Heart right ventricle (tissue), 16 donors: ENCODE data around the gene CUL4A. TPM values are rescaled to one million over a fixed set of nuclear protein-coding genes. Genes with fewer than 3 reads are reported as not detected.
A peak's percentile ranks its signal among the peaks of the same experiment; 100 is the strongest.

Experiments
- ATAC-seq, 8 donors: fragments of 200-7000 bp; cut with Tn5 transposase; one replicate each; pipeline ENCODE4 v1.9.1; 2020; ENCODE audit warnings: mild to moderate bottlenecking in 8 of 8, moderate library complexity in 8 of 8, moderate number of reproducible peaks in 1 of 8
- DNase-seq, 2 donors: peaks; one replicate each; pipeline ENCODE4 v3.0.0-alpha.2; 2020
- H3K27ac ChIP-seq, 10 donors: fragments of 200-600 bp; sonication (generic) in 2 of 10; one replicate each; pipeline versions ENCODE4 v1.5.0 to v1.8.0; 2020 to 2022; ENCODE audit warnings: mild to moderate bottlenecking in 3 of 10
- H3K27me3 ChIP-seq, 7 donors: fragments of 200-600 bp; one replicate each; pipeline ENCODE4 v1.8.0; 2021 to 2022; ENCODE audit warnings: mild to moderate bottlenecking in 2 of 7
- H3K36me3 ChIP-seq, 9 donors: fragments of 200-600 bp; sonication (generic) in 1 of 9; one replicate each; pipeline versions ENCODE4 v1.5.0 to v1.8.0; 2020 to 2022; ENCODE audit warnings: mild to moderate bottlenecking in 2 of 9
- H3K4me1 ChIP-seq, 9 donors: fragments of 200-600 bp; sonication (generic) in 1 of 9; one replicate each; pipeline versions ENCODE4 v1.5.0 to v1.8.0; 2020 to 2022; ENCODE audit warnings: mild to moderate bottlenecking in 4 of 9
- H3K4me3 ChIP-seq, 10 donors: fragments of 200-600 bp; sonication (generic) in 2 of 10; one replicate each; pipeline versions ENCODE4 v1.5.0 to v1.8.0; 2020 to 2022; ENCODE audit warnings: mild to moderate bottlenecking in 7 of 10, moderate library complexity in 2 of 10
- H3K9me3 ChIP-seq, 11 donors: fragments of 200-600 bp in 10 of 11; sonication (generic) in 2 of 11; one replicate each; pipeline versions ENCODE4 v1.5.0 to v1.8.0; 2013 to 2022; ENCODE audit warnings: mild to moderate bottlenecking in 2 of 11, control low read depth in 1 of 11, moderate library complexity in 1 of 11
- CTCF ChIP-seq, 9 donors: fragments of 200-600 bp; sonication (generic) in 2 of 9; IDR thresholded peaks; one replicate each; pipeline versions ENCODE4 v1.5.0 to v1.8.0; 2021 to 2022; ENCODE audit warnings: antibody characterized with exemption in 9 of 9, mild to moderate bottlenecking in 5 of 9, moderate library complexity in 1 of 9
- WGBS, 2 donors: extraction: QIAGEN DNeasy Blood & Tissue Kit; methylation state at CpG; one replicate each; pipeline ENCODE4 v1.1.7; 2013; ENCODE audit warnings: inconsistent platforms in 1 of 2; 5-methylcytosine and 5-hydroxymethylcytosine counted together
- intact Hi-C, 10 donors: fragments of 100-400 bp; cut with DNase I; formaldehyde crosslinking; loops; one replicate each; pipeline versions ENCODE4 v1.11.1 to v1.14.2; 2022
- long read RNA-seq, 3 donors: library from polyadenylated mRNA; unstranded; transcript quantifications; one replicate each; pipeline ENCODE4 v2.0.0, GENCODE V29; 2020 to 2021
- polyA plus RNA-seq, 2 donors: library from polyadenylated mRNA; stranded (reverse); fragments of 200-250 nt; gene quantifications; one replicate each; pipeline ENCODE4 v1.2.3, GENCODE V29; 2013
- total RNA-seq, 10 donors: library from RNA; stranded (reverse); fragmentation: NEBNext Ultra II Directional in 3 of 10; extraction: Animal tissue kit (Norgen Biotek cat#: 25700) in 3 of 10; gene quantifications; one replicate each; pipeline versions ENCODE4 v1.2.1 to v1.2.4, GENCODE V29; 2021 to 2023
- donor health status: Arrhythmogenic right ventricular cardiomyopathy.
- donor health status: ischemic (EF 13 %, LVEDD 7.1; RV severe dilation, severe dysfunction).
- donor health status: healthy with polysubstance abuse.
- donor health status: DM: no; HTN: yes; CAD: no.
- donor health status: DM: no; HTN: no; CAD: no.
- donor health status: ischemic (EF 25% LVEDD 6.9; RV normal size, moderate dysfunction).
- donor health status: ischemic (EF 25% LVEDD 5.7; RV mildly dilated, moderate dysfunction).
- donor health status: healthy.
- donor health status: DM: yes; HTN: yes; CAD: no.
- donor health status: Ischemic cardiomyopathy.
- donor health status: ischemic (EF 35%, LVEDD 5.7; RV mildly dilated, moderate dysfunction).
- donor health status: nonischemic (EF 11% LVEDD 7.7; RV severe dilation, severe dysfunction).
- donor health status: DM: yes; HTN: yes; CAD: no.
- donor health status: PGD.
- donor health status: ischemic (EF 29% LVEDD 5.4; RV normal size, mild dysfunction).
- donor health status: nonischemic (EF 23%, LVEDD 6.1; RV moderate dilation, normal function).

The CUL4A gene
- total RNA-seq: 100 to 1,000 TPM in 9 of 10 donors, 10 to 100 TPM in 1; 84.7 to 141 (median 112) TPM
- 10 to 100 TPM; 35.8 to 46.1 TPM for polyA plus RNA-seq
- long read RNA-seq, donor 1, full-length matches to known transcripts: 775 of 871 reads
- long read RNA-seq, donor 1, partial matches to known transcripts: 47 of 871 reads
- long read RNA-seq, donor 1, other reads (novel, unspliced or antisense): 49 of 871 reads
- long read RNA-seq, donor 2, full-length matches to known transcripts: 746 of 833 reads
- long read RNA-seq, donor 2, partial matches to known transcripts: 41 of 833 reads
- long read RNA-seq, donor 2, other reads (novel, unspliced or antisense): 46 of 833 reads
- long read RNA-seq, donor 3, full-length matches to known transcripts: 872 of 1,045 reads
- long read RNA-seq, donor 3, partial matches to known transcripts: 105 of 1,045 reads
- long read RNA-seq, donor 3, other reads (novel, unspliced or antisense): 68 of 1,045 reads

- WGBS, 2 donors: 0 to 1% methylated on average over 33 to 66 of the region's 66 CpGs
- Histone ChIP-seq H3K36me3 (peaks cover 0 to 48% (median 0%) of the 10 kb centered on the region in 9 donors), H3K27ac (peak within 1 kb of the TSS; percentile 93 to 100 (median 99)), H3K27me3 (no peaks in the 10 kb centered on the region), H3K4me1 (peaks cover 6 to 81% (median 75%) of the 10 kb centered on the region in 9 donors), H3K9me3 (no peaks in the 10 kb centered on the region), H3K4me3 (peak within 1 kb of the TSS; percentile 71 to 98 (median 88))
- TF ChIP-seq CTCF (IDR thresholded peaks at IDR 0.05): no peak
- DNase-seq (peak; percentile 80 to 85), ATAC-seq (peak; percentile 67 to 81 (median 76))
- intact Hi-C loops: no loop called here
These were observed at the start of gene CUL4A for GRCh38 chr13:113209336-113209758. Gene CUL4A, plus strand, starts transcription at chr13:113209613. Its CDS starts 15 bp downstream, at chr13:113209628.

GRCh38 chr13:113159701-113160100, 49.7 kb upstream of the CUL4A start:
- Histone ChIP-seq H3K27me3 (peaks cover 0 to 32% (median 27%) of the 10 kb centered on the region in 7 donors), H3K4me3 (no peak overlapping the region), H3K9me3 (peaks cover 0 to 10% (median 0%) of the 10 kb centered on the region in 11 donors), H3K27ac (no peak overlapping the region), H3K4me1 (peaks cover 0 to under 1% (median 0%) of the 10 kb centered on the region in 9 donors), H3K36me3 (no peaks in the 10 kb centered on the region)
- no peak for ATAC-seq
- no peak for DNase-seq
- intact Hi-C loops: loop anchor here in 2 of 10 donors (10.0 kb wide), 2 partner anchors 55 to 125 kb away; no protein-coding TSS in a partner anchor
- no peak for TF ChIP-seq CTCF (IDR thresholded peaks at IDR 0.05)
- 83 to 85% methylated on average over 20 of the region's 20 CpGs for WGBS, 2 donors

- ATAC-seq (no peak), DNase-seq (no peak)
These were observed 48.4 kb upstream of the CUL4A start for GRCh38 chr13:113160983-113161382.

More at GRCh38 chr13:113160983-113161382, 48.4 kb upstream of the CUL4A start:
- Histone ChIP-seq H3K4me1 (no peaks in the 10 kb centered on the region), H3K36me3 (no peaks in the 10 kb centered on the region), H3K9me3 (peaks cover 0 to 4% (median 0%) of the 10 kb centered on the region in 11 donors), H3K27me3 (peaks cover 0 to 32% (median 27%) of the 10 kb centered on the region in 7 donors), H3K27ac (no peak overlapping the region), H3K4me3 (no peak overlapping the region)
- intact Hi-C loops: no loop called here
- 71 to 74% methylated on average over 12 of the region's 12 CpGs for WGBS, 2 donors
- no peak for TF ChIP-seq CTCF (IDR thresholded peaks at IDR 0.05)
